Adrenal gland (tissue), 12 donors: ENCODE measurements around the gene TMEM134. TPM values are rescaled to one million over a fixed set of nuclear protein-coding genes. Genes with fewer than 3 reads are reported as not detected.
"Not testable (repeated sequence)": the region's sequence is repeated elsewhere in the genome, so short reads cannot be mapped to it uniquely, and the experiment has no call there.

ENCODE experiments used
- DNase-seq, 7 donors: peaks; one replicate each; pipeline ENCODE4 v3.0.0-alpha.2; 2019 to 2020
- H3K27ac ChIP-seq, 5 donors: fragments of 200-600 bp; sonication (generic) in 4 of 5; 1 replicate in 3 of 5; 2 replicates in 2 of 5; pipeline versions ENCODE4 v1.5.1 to v1.8.0; 2016 to 2020; ENCODE audit warnings: mild to moderate bottlenecking in 1 of 5
- H3K27me3 ChIP-seq: fragments of 200-600 bp; 2 replicates; pipeline ENCODE4 v1.8.0; 2021
- H3K36me3 ChIP-seq, 2 donors: fragments of 200-600 bp; replicated peaks in 1 of 2; 1 replicate in 1 of 2; 2 replicates in 1 of 2; pipeline versions ENCODE4 v1.5.1 to v1.8.0; 2018 to 2022
- H3K4me1 ChIP-seq, 2 donors: fragments of 200-600 bp; replicated peaks in 1 of 2; 1 replicate in 1 of 2; 2 replicates in 1 of 2; pipeline versions ENCODE4 v1.5.1 to v1.8.0; 2018 to 2021
- H3K4me3 ChIP-seq, 4 donors: fragments of 200-600 bp; sonication (generic) in 3 of 4; one replicate each; pipeline ENCODE4 v1.5.1; 2016 to 2018
- H3K9me3 ChIP-seq, 3 donors: fragments of 200-600 bp; sonication (generic) in 1 of 3; replicated peaks in 1 of 3; 1 replicate in 2 of 3; 2 replicates in 1 of 3; pipeline versions ENCODE4 v1.5.1 to v1.8.0; 2016 to 2021
- CTCF ChIP-seq, 6 experiments: fragments of 450-650 bp in 4 of 6; fragments of 200-600 bp in 2 of 6; sonication (generic) in 1 of 6; IDR thresholded peaks; 1 replicate in 5 of 6; 2 replicates in 1 of 6; pipeline versions ENCODE4 v1.5.1 to v1.8.0; 2016 to 2021; ENCODE audit warnings: antibody characterized with exemption in 6 of 6, mild to moderate bottlenecking in 2 of 6, moderate library complexity in 1 of 6
- POLR2A ChIP-seq, 2 donors: fragments of 450-650 bp; IDR thresholded peaks; one replicate each; pipeline ENCODE4 v1.6.1; 2017; ENCODE audit warnings: antibody characterized with exemption in 2 of 2, mild to moderate bottlenecking in 2 of 2, moderate library complexity in 1 of 2
- WGBS, 4 donors: extraction: QIAGEN DNeasy Blood & Tissue Kit in 2 of 4; methylation state at CpG; one replicate each; pipeline versions ENCODE4 v1.1.5 to v1.1.7; 2013 to 2017; 5-methylcytosine and 5-hydroxymethylcytosine counted together
- intact Hi-C, 2 donors: fragments of 100-400 bp; cut with DNase I; formaldehyde crosslinking; loops; one replicate each; pipeline versions ENCODE4 v1.14.1 to v1.15.0; 2022 to 2023
- polyA plus RNA-seq, 3 donors: library from polyadenylated mRNA; stranded (reverse); fragments of 200-250 nt in 2 of 3; fragments of 350-450 nt in 1 of 3; fragmentation: Illumina TruSeq in 1 of 3; extraction: RNeasy Lipid Tissue Mini Kit (QIAGEN cat#74804) in 1 of 3; gene quantifications; one replicate each; pipeline ENCODE4 v1.2.3, GENCODE V29; 2013 to 2014
- total RNA-seq, 9 donors: library from RNA; depleted of rRNA in 4 of 9; stranded (reverse); fragments of >200 nt in 4 of 9; fragments of 120-200 nt in 1 of 9; fragmentation: NEBNext Ultra II Directional in 1 of 9; extraction: Animal tissue kit (Norgen Biotek cat#: 25700) in 1 of 9; gene quantifications; one replicate each; pipeline versions ENCODE4 v1.1.0 to v1.2.4, GENCODE V29; 2013 to 2023
- donor health status: healthy with polysubstance abuse.
- donor health status: Bipolar disorder and iron deficiency.
- donor health status: DM: yes; HTN: yes; CAD: no.
- donor health status: DM: no; HTN: no; CAD: no.
- donor health status: DM: no; HTN: no; CAD: no.
- donor health status: DM: yes; HTN: yes; CAD: no.

TMEM134 gene
- total and polyA plus RNA-seq, 12 donors: 15.5 to 257 (median 98.0) TPM

GRCh38 chr11:67468056-67468455 is 995 bp downstream of the TMEM134 start:
- peaks cover 25 to 44% of the 10 kb centered on the region in 2 donors for H3K4me1 ChIP-seq
- peak overlapping the region in 2 of 4 donors; percentile 16 to 71 for H3K4me3 ChIP-seq
- peak overlapping the region in 4 of 5 donors; percentile 52 to 92 (median 84) for H3K27ac ChIP-seq
- H3K9me3 ChIP-seq: no peaks in the 10 kb centered on the region
- 20 to 32% (median 23%) methylated on average over 2 to 5 of the region's 5 CpGs for WGBS, 4 donors
- no peaks in the 10 kb centered on the region for H3K27me3 ChIP-seq
- H3K36me3 ChIP-seq: no peaks in the 10 kb centered on the region
- intact Hi-C loops: no loop called here
- peak in 6 of 7 donors; percentile 60 to 82 (median 66) for DNase-seq
- no peak for TF ChIP-seq POLR2A (IDR thresholded peaks at IDR 0.05)
- TF ChIP-seq CTCF (IDR thresholded peaks at IDR 0.05): no peak

DNA sequence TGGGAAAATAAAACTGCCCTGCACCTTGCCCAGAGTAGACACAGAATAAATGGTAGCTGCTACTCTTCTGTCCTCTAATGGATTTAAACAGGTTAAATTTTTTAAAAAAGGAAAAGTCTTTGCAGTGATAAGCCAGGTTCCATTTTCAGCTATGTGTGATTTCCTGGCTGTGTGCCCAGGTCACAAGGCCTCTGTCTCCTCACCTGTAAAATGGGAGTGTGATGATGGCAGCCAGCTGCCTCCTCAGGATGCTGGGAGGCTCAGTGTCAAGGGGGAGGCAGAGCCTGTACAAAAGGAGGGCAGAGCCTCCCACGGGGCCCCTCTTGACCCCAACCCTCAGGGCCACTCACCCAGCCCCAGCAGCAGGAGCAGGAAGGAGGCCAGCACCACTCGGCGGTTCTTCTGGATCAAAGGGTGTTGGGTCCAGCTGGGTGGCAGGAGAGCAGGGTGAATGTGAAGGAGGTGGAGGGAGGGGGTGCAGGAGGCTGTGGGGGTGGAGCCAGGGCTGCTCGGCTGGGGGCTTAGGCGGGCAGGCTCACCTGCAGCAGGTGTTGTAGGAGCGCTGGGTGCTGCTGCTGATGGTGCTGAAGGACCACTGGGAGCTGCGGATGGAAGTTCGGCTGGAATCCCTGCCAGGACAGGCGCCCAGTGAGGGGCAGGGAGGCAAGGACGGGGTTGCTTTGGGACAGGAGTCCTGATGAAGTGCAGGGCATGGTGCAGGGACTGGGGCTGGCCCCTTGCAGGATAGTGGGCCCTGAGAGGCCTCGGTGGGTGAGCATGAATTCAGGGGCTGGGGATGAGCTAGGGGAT is 1.9 kb downstream of the TMEM134 start:
- 72 to 80% (median 77%) methylated on average over 9 to 11 of the region's 11 CpGs for WGBS, 4 donors
- peak in 1 of 7 donors; percentile 28 for DNase-seq
- H3K4me3 ChIP-seq: no peak overlapping the region
- H3K27me3 ChIP-seq: no peaks in the 10 kb centered on the region
- peaks cover 25 to 44% of the 10 kb centered on the region in 2 donors for H3K4me1 ChIP-seq
- no peaks in the 10 kb centered on the region for H3K36me3 ChIP-seq
- TF ChIP-seq POLR2A (IDR thresholded peaks at IDR 0.05): no peak
- TF ChIP-seq CTCF (IDR thresholded peaks at IDR 0.05): no peak
- peak overlapping the region in 2 of 5 donors; percentile 33 to 98 for H3K27ac ChIP-seq
- no peaks in the 10 kb centered on the region for H3K9me3 ChIP-seq
- intact Hi-C loops: no loop called here

DNA sequence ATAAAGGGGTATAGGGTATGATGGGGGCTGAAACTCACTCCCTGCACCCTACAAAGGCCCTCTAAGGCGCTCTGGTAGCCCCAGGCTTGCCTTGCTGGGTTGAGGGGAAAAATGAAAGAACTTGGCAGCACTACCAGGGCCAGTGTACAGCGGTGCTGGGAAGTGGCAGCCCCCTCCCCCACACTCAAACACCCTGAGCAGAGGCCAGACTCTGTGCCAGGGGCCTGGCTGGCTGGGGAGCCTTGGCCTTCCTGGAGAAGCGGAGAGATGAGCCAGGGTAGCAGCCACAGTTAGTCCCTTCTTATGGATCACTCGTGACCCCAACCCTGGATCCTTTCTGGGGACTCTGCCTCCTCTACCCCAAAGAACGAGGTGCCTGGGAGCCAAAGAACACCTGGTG is 2.7 kb downstream of the TMEM134 start:
- TF ChIP-seq CTCF (IDR thresholded peaks at IDR 0.05) (no peak), POLR2A (IDR thresholded peaks at IDR 0.05) (no peak)
- Histone ChIP-seq H3K36me3 (no peaks in the 10 kb centered on the region), H3K9me3 (no peaks in the 10 kb centered on the region), H3K27me3 (no peaks in the 10 kb centered on the region), H3K4me3 (no peak overlapping the region), H3K4me1 (peaks cover 25 to 44% of the 10 kb centered on the region in 2 donors), H3K27ac (peak overlapping the region in 2 of 5 donors; percentile 51 to 98)
- WGBS, 4 donors: 64 to 80% (median 77%) methylated on average over 2 to 5 of the region's 5 CpGs
- intact Hi-C loops: no loop called here
- peak in 4 of 7 donors; percentile 27 to 70 (median 43) for DNase-seq

DNA sequence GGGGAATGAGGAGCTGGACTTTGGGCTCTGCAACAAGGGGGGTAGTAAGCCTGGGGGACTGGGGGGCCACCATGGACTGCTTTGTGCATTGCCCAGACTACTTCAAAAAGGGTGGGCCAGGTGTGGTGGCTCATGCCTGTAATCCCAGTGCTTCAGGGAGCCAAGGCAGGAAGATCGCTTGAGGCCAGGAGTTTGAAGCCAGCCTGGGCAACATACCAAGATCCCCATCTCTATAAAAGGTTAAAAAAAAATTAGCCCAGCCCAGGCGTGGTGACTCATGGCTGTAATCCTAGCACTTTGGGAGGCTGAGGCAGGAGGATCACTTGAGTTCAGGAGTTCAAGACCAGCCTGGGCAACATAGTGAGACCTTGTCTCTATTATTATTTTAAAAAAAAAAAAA is 3.5 kb downstream of the TMEM134 start:
- H3K27me3 ChIP-seq, H3K9me3 ChIP-seq, H3K36me3 ChIP-seq, intact Hi-C loops: not testable (repeated sequence)
- peak in 1 of 7 donors; percentile 57 for DNase-seq
- Histone ChIP-seq H3K4me3 (peak overlapping the region in 2 of 4 donors; percentile 37 to 74), H3K4me1 (peaks cover 25 to 44% of the 10 kb centered on the region in 2 donors), H3K27ac (peak overlapping the region; percentile 90 to 98 (median 93))
- 50 to 86% (median 63%) methylated on average over 2 of the region's 2 CpGs for WGBS, 4 donors
